HepG2 (cell line): ENCODE results near the gene KRTAP3-2. TPM values are rescaled to one million over a fixed set of nuclear protein-coding genes. Genes with fewer than 3 reads are reported as not detected.

Experiments used
- AGO2 ChIP-seq: fragments of 200-400 bp; formaldehyde crosslinking; optimal IDR thresholded peaks from 2 replicates; pipeline ENCODE3; 2017; ENCODE audit warnings: mild to moderate bottlenecking, low read depth, low read length, moderate library complexity
- ATM ChIP-seq: fragments of 450-650 bp; IDR thresholded peaks from 2 replicates; pipeline ENCODE4 v1.7.1; 2017; ENCODE audit warnings: mild to moderate bottlenecking, borderline replicate concordance
- DNMT1 ChIP-seq: sonication (generic); formaldehyde crosslinking; IDR thresholded peaks from 2 replicates; pipeline ENCODE4 v1.5.1; 2020; ENCODE audit warnings: mild to moderate bottlenecking, missing genetic modification reagents
- GABPB1 ChIP-seq: IDR thresholded peaks from 2 replicates; pipeline ENCODE4 v1.6.1; 2016; ENCODE audit warnings: mild to moderate bottlenecking, missing genetic modification reagents, moderate library complexity, missing compliant biosample characterization
- GLI4 ChIP-seq: sonication (generic); formaldehyde crosslinking; IDR thresholded peaks from 2 replicates; pipeline ENCODE4 v1.5.1; 2020; ENCODE audit warnings: missing genetic modification reagents, mild to moderate bottlenecking, moderate library complexity, borderline replicate concordance
- HNRNPLL ChIP-seq: fragments of 200-400 bp; formaldehyde crosslinking; IDR thresholded peaks from 2 replicates; pipeline ENCODE4 v1.6.1; 2017; ENCODE audit warnings: mild to moderate bottlenecking, low read depth, low read length; ENCODE audit not compliant: poor library complexity, severe bottlenecking
- HNRNPUL1 ChIP-seq: fragments of 200-400 bp; formaldehyde crosslinking; IDR thresholded peaks from 2 replicates; pipeline ENCODE4 v1.6.1; 2017; ENCODE audit warnings: low read depth, mild to moderate bottlenecking, low read length, moderate library complexity
- MEF2D ChIP-seq: sonication (generic); formaldehyde crosslinking; IDR thresholded peaks from 2 replicates; pipeline ENCODE4 v1.5.1; 2020; ENCODE audit warnings: mild to moderate bottlenecking, missing genetic modification reagents
- POLR2AphosphoS2 ChIP-seq: IDR thresholded peaks from 2 replicates; pipeline ENCODE4 v1.6.1; 2011; ENCODE audit warnings: low read depth, low read length, improper control_type of control experiment
- SP1 ChIP-seq, 2 experiments: fragments of 450-650 bp in 1 of 2; sonication (generic) in 1 of 2; formaldehyde crosslinking in 1 of 2; IDR thresholded peaks; 2 replicates each; pipeline versions ENCODE4 v1.4.0 to v1.6.1; 2016 to 2020; ENCODE audit warnings: missing genetic modification reagents in 1 of 2
- SSRP1 ChIP-seq: IDR thresholded peaks from 2 replicates; pipeline ENCODE4 v1.6.1; 2016; ENCODE audit warnings: control low read depth
- ZFP82 ChIP-seq: sonication (generic); formaldehyde crosslinking; IDR thresholded peaks from 2 replicates; pipeline ENCODE4 v1.5.1; 2020; ENCODE audit warnings: mild to moderate bottlenecking, missing genetic modification reagents, borderline replicate concordance
- ZFYVE20 ChIP-seq: sonication (generic); formaldehyde crosslinking; IDR thresholded peaks from 2 replicates; pipeline ENCODE4 v1.8.0; 2023; ENCODE audit warnings: low read depth, mild to moderate bottlenecking, moderate library complexity, missing genetic modification reagents, borderline replicate concordance
- ZIK1 ChIP-seq: sonication (generic); formaldehyde crosslinking; IDR thresholded peaks from 2 replicates; pipeline ENCODE4 v1.5.0; 2020; ENCODE audit warnings: mild to moderate bottlenecking, low read depth, missing genetic modification reagents, borderline replicate concordance
- ZNF329 ChIP-seq: sonication (generic); formaldehyde crosslinking; IDR thresholded peaks from 2 replicates; pipeline ENCODE4 v1.9.0; 2021; ENCODE audit warnings: low read depth, mild to moderate bottlenecking, missing genetic modification reagents
- ZNF564 ChIP-seq: sonication (generic); formaldehyde crosslinking; IDR thresholded peaks from 2 replicates; pipeline ENCODE4 v1.8.1; 2023; ENCODE audit warnings: mild to moderate bottlenecking, missing genetic modification reagents
- ZNF773 ChIP-seq: sonication (generic); formaldehyde crosslinking; IDR thresholded peaks from 2 replicates; pipeline ENCODE4 v1.4.0; 2020; ENCODE audit warnings: missing genetic modification reagents, borderline replicate concordance
- ZNF792 ChIP-seq: IDR thresholded peaks from 2 replicates; pipeline ENCODE4 v1.6.1; 2016
- ZNF850 ChIP-seq: sonication (generic); formaldehyde crosslinking; conservative IDR thresholded peaks from 2 replicates; pipeline ENCODE4 v1.9.0; 2021; ENCODE audit warnings: mild to moderate bottlenecking, missing genetic modification reagents
- polyA plus RNA-seq, 8 experiments: library from polyadenylated mRNA; depleted of rRNA in 3 of 8; stranded (reverse) in 7 of 8; unstranded in 1 of 8; fragments of >200 nt; fragmentation: Illumina TruSeq in 4 of 8; extraction: Trizol in 4 of 8; gene quantifications; 2 replicates each; pipeline versions ENCODE4 v1.2.1 to v1.2.3, GENCODE V29; 2011 to 2016; ENCODE audit warnings: low read depth in 4 of 8, missing spikeins in 1 of 8, mixed read lengths in 1 of 8; ENCODE audit not compliant: insufficient read depth in 1 of 8
- total RNA-seq, 5 experiments: library from RNA; depleted of rRNA; stranded (reverse); fragments of >200 nt; fragmentation: Illumina TruSeq; extraction: Trizol; gene quantifications; 2 replicates each; pipeline ENCODE4 v1.2.3, GENCODE V29; 2016; ENCODE audit warnings: low read depth in 1 of 5
- TF ChIP-seq, protein P1 (sequence below): sonication (generic); formaldehyde crosslinking; IDR thresholded peaks from 2 replicates; pipeline ENCODE4 v1.4.0; 2020; ENCODE audit warnings: mild to moderate bottlenecking, missing genetic modification reagents
- TF ChIP-seq, protein P2 (sequence below): sonication (generic); formaldehyde crosslinking; IDR thresholded peaks from 2 replicates; pipeline ENCODE4 v1.5.0; 2020; ENCODE audit warnings: missing genetic modification reagents
- TF ChIP-seq, protein P3 (sequence below): sonication (generic); formaldehyde crosslinking; IDR thresholded peaks from 2 replicates; pipeline ENCODE4 v1.4.0; 2020; ENCODE audit warnings: missing genetic modification reagents, mild to moderate bottlenecking, borderline replicate concordance
- TF ChIP-seq, protein P4 (sequence below): sonication (generic); formaldehyde crosslinking; IDR thresholded peaks from 2 replicates; pipeline ENCODE4 v1.4.0; 2020; ENCODE audit warnings: missing genetic modification reagents, mild to moderate bottlenecking, borderline replicate concordance

KRTAP3-2 gene
- total and polyA plus RNA-seq, 2 of the 13 experiments (the other 11 are each of a cell fraction or from before 2014, with no cell fraction given): not detected

DNA sequence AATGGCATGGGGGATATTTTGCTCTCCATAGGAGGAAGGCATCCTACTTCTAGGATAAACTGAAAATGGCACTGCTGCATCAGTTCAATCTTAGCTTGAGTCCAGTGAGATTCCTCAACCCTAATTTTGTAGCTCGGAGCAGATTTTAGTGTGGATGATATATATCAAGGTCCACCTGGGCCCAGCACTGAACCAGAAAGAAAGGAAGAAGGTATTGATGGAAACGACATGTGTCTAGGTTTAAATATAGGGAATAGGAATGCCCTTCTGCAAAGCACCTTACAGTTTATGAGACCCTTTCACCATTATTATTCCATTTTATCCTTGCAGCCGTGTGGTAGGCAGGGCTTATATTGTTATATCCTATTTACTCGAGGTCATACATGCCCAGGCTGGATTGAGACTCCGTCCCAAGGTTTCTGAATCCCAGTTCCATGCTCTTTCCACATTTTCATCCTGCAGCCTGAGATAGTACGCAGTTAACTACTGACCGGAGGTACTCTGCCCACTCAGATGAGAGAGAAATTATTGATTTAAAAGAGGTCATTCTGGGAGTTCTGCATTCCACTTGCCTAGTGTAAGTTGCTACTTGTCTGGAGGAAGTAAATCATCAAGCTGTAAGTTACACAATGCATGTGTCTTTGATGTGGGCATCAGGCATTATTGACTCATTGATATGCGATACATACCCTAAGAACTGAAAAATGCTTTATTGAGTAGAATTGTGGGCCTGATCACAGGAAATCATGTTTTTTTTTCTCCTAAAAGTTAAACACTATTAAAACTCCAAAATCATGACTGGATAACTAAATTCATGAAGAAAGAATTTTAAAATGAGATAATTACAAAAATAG is 43.1 kb downstream of the KRTAP3-2 start (continued):
- TF ChIP-seq, protein P1, sequence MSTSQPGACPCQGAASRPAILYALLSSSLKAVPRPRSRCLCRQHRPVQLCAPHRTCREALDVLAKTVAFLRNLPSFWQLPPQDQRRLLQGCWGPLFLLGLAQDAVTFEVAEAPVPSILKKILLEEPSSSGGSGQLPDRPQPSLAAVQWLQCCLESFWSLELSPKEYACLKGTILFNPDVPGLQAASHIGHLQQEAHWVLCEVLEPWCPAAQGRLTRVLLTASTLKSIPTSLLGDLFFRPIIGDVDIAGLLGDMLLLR (CRISPR knock-in tag): no peak
- no peak for TF ChIP-seq ZFP82 (CRISPR knock-in tag)
- TF ChIP-seq, protein P2, sequence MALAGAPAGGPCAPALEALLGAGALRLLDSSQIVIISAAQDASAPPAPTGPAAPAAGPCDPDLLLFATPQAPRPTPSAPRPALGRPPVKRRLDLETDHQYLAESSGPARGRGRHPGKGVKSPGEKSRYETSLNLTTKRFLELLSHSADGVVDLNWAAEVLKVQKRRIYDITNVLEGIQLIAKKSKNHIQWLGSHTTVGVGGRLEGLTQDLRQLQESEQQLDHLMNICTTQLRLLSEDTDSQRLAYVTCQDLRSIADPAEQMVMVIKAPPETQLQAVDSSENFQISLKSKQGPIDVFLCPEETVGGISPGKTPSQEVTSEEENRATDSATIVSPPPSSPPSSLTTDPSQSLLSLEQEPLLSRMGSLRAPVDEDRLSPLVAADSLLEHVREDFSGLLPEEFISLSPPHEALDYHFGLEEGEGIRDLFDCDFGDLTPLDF (CRISPR knock-in tag): no peak
- TF ChIP-seq ZNF792: peak; percentile 100
- TF ChIP-seq, protein P3, sequence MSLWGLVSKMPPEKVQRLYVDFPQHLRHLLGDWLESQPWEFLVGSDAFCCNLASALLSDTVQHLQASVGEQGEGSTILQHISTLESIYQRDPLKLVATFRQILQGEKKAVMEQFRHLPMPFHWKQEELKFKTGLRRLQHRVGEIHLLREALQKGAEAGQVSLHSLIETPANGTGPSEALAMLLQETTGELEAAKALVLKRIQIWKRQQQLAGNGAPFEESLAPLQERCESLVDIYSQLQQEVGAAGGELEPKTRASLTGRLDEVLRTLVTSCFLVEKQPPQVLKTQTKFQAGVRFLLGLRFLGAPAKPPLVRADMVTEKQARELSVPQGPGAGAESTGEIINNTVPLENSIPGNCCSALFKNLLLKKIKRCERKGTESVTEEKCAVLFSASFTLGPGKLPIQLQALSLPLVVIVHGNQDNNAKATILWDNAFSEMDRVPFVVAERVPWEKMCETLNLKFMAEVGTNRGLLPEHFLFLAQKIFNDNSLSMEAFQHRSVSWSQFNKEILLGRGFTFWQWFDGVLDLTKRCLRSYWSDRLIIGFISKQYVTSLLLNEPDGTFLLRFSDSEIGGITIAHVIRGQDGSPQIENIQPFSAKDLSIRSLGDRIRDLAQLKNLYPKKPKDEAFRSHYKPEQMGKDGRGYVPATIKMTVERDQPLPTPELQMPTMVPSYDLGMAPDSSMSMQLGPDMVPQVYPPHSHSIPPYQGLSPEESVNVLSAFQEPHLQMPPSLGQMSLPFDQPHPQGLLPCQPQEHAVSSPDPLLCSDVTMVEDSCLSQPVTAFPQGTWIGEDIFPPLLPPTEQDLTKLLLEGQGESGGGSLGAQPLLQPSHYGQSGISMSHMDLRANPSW (CRISPR knock-in tag): peak; percentile 97; the same call in 1 of the 2 replicates
- TF ChIP-seq HNRNPUL1: peak; percentile 71
- no peak for TF ChIP-seq HNRNPLL
- peak; percentile 96 for TF ChIP-seq MEF2D (CRISPR knock-in tag)
- TF ChIP-seq ZNF850 (CRISPR knock-in tag): no peak
- TF ChIP-seq DNMT1: no peak
- 0 out of 2 replicates have a peak, but pooled peaks have one; percentile 80 for TF ChIP-seq ZNF329
- no peak for TF ChIP-seq ZFYVE20
- peak; percentile 98 for TF ChIP-seq ATM
- TF ChIP-seq POLR2AphosphoS2: no peak
- TF ChIP-seq, protein P4, sequence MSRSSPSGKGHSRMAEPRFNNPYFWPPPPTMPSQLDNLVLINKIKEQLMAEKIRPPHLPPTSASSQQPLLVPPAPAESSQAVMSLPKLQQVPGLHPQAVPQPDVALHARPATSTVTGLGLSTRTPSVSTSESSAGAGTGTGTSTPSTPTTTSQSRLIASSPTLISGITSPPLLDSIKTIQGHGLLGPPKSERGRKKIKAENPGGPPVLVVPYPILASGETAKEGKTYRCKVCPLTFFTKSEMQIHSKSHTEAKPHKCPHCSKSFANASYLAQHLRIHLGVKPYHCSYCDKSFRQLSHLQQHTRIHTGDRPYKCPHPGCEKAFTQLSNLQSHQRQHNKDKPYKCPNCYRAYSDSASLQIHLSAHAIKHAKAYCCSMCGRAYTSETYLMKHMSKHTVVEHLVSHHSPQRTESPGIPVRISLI (CRISPR knock-in tag): peak; percentile 95
- TF ChIP-seq ZIK1 (CRISPR knock-in tag): peak; percentile 33; the same call in 1 of the 2 replicates
- TF ChIP-seq SSRP1 (CRISPR knock-in tag): peak; percentile 75
- TF ChIP-seq AGO2: no peak
- no peak for TF ChIP-seq SP1 (IDR thresholded peaks at IDR 0.05)
- no peak for TF ChIP-seq SP1 (CRISPR knock-in tag; IDR thresholded peaks at IDR 0.05)
- no peak for TF ChIP-seq ZNF564 (CRISPR knock-in tag)
- TF ChIP-seq GLI4 (CRISPR knock-in tag): no peak
- TF ChIP-seq GABPB1 (CRISPR knock-in tag): peak; percentile 70
- no peak for TF ChIP-seq ZNF773 (CRISPR knock-in tag)
